NCI-H526 (cell line): ENCODE measurements around the gene DOHH.
A peak's percentile ranks its signal among the peaks of the same experiment; 100 is the strongest.

ENCODE experiments used
- DNase-seq, 2 experiments: peaks; one replicate each; lab custom pipeline; 2025; lab: John Stamatoyannopoulos, UW

DOHH gene

GRCh38 chr19:3500429-3501101, at the start of gene DOHH:
Gene DOHH, minus strand, starts transcription at chr19:3500674. Its CDS starts 3,860 bp downstream, at chr19:3496814.
- peak; percentile 90 to 92 for DNase-seq

DNA sequence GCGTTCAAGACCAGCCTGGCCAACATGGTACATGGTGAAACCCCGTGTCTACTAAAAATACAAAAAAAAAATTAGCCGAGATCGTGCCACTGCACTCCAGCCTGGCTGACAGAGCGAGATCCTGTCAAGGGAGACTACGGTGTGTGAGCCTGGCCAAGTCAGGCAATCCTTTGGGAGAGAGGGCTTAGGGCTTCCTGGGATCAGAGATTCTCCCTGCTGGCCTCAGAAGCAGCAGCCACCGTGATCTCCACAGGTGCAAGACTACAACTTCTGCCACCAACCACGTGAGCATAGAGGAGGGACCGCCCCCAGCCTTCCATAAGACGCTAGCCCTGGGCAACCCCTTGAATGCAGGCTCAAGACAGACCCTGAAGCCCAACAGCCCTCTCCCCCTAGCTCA, 49.3 kb upstream of the DOHH start:
- DNase-seq: no peak

DNA sequence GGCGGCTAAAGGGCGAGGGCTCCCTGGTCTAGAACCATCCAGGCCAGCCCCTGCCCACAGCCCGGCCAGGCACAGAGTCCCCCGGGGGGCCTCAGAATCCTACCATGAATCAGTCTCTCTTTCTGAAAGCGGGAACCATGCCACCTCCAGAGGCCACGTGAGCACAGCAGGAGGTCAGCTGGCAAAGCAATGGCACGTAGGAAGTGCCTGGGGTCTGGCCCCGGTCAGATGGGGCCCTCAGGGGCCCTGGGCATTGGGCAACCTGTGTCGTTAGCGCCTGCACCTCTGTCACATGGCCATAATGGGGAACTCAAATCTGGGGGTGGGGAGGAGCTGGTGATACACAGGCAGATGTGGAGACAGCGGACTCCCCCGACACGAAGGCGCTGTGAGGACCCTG, 48.1 kb upstream of the DOHH start:
- no peak for DNase-seq

GRCh38 chr19:3547767-3548282, 47.4 kb upstream of the DOHH start:
- DNase-seq: no peak

DNA sequence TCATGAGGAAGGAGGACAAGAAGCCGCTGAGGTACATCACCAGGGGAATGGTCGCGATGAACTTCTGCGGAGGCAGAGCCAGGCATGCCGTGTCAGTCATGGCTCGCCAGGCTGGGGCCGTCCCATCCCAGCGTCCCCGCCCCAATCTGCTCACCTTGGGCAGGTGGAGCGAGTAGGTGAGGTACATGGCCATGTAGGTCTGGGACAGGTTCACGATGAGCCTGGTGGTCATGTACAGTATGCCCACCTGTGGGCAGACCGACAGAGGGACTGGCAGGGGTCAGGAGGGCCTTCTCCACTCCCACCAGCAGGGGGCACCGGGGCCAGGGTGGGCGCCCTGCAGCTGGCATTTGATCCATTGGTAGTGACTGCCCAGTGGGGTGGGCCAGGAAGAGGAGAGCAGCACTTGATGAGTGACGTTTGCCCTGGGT, 46.8 kb upstream of the DOHH start:
- no peak for DNase-seq

GRCh38 chr19:3546119-3546518, 45.6 kb upstream of the DOHH start:
- no peak for DNase-seq

- DNase-seq: no peak
These were observed 45.2 kb upstream of the DOHH start for GRCh38 chr19:3545669-3546034.

- peak in 1 of 2 experiments; percentile 58 for DNase-seq
These were observed 44.5 kb upstream of the DOHH start for GRCh38 chr19:3544742-3545668.

GRCh38 chr19:3544058-3544376, 43.5 kb upstream of the DOHH start:
- DNase-seq: no peak

- no peak for DNase-seq
These were observed 42.9 kb upstream of the DOHH start for GRCh38 chr19:3543150-3544057.

DNA sequence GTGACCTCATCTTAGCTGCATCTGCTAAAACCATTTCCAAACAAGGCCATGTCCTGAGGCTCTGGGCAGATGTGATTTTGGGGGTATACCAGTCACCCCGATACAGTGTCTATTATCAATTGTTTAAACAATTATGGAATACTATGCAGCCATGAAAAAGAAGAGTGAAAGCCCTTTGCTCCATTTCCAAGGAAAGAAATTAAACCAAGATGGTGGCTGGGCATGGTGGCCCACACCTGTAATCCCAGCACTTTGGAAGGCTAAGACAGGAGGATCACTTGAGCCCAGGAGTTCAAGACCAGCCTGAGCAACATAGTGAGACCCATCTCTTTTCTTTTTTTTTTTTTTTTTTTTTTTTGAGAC, 39.3 kb upstream of the DOHH start:
- no peak for DNase-seq

DNA sequence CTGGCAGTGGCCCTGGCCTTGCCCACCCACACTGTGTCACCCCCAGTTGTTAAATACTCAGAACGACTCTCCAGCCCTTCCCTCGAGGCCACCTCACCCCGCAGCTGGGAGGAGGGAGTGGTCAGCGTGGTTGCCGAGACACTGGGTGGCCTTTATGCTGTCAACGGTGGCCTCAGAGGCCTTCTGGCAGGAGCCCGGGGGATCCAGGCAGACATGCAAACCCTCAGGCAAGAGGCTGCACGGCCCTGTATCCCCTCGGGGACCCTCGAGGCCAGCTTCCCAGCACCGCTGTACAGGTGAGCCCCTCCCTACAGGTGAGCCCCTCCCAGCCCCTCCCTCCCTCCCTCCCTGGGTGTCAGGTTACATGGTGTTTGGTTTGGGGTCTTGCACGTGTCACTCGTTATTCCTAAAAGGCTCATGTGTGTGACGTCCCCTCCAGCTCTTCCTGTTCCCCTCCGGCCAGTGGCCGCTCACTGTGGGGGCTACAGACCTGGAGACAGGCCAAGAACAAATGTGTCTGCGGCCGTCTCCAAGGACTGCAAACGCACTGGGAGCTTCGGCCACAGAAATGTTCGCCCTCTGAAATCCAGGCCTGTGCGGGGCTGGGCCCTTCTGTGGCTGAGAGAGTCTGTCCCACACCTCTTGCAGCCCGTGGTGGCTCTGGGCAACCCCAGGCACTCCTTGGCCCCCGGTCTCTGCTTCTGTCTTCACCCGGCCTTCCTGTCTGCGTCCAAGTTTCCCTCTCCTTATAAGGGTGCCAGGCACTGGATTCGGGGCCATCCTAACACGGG, 38.7 kb upstream of the DOHH start, which contains the start of gene TEKTIP1:
Gene TEKTIP1 (plus strand): TSS at position 210 of the 791 bp plus-strand sequence. CDS start 4 bp downstream, at position 214.
- no peak for DNase-seq

DNA sequence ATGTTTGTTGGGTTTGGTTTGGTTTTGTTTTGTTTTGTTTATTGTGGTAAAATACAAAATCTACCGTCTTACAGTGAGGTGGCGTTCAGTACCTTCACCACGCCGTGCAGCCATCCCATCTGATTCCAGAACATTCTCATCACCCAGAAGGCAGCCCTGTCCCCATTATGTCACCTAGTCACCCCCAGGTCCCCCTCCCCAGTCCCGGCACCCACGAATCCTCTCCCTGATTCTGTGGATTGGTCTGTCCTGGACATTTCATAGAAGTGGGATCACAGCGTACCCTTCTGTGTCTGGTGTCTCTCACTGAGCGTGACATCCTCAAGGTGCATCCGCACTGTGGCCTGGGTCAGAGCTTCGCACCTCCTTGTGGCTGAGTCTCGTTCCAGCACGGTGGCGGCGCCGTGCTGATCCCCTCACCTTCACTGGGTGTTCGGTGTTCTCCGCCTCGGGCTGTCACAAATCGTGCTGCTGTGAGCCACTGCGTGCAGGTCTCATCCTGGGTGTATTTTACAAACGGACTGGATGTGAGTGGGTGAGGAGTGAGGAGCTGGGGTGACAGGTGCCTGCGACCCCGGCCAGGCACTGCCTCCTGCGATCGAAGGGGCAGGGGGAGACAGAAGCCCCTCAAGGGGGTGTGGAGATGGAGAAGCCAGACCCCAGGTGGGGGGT, 37.9 kb upstream of the DOHH start:
- no peak for DNase-seq

DNA sequence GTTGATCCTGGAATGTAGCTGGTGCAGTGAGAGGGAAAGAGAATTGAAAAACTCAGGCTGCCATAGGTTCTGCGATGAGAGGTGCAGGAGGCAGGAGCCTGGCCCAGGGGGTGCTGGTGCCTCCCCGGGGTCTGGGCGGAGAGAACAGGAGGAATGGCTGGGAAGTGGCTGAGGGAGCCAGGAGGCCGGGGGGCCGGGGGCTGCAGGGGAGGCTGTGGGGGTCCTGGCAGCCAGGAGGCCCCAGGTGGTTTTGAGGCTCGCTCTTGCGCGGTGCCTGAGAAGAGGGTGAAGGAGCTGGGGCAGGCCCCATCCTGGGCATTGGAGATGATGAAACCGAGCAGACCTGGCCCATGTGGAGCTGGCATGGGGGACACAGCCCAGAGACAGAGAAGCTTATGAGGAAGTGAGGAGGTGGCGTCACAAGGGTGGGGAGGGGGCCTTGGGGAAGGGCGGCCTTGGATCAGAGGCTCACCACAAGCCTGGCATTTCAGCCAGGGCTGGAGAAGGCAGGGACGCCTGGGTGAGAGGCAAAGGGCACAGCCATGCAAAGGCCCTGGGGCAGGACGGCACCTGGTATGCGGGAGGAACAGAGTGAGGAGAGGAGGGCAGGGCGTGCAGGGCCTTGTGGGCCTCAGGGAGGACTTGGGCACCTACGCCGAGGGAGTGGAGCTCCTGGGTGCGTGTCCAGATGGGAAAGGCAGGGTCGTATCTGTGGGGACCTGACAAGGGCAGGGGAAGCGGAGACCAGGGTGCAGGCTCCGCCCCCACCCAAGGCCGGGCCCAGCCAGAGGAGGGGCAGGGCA, 37.2 kb upstream of the DOHH start:
- no peak for DNase-seq

DNA sequence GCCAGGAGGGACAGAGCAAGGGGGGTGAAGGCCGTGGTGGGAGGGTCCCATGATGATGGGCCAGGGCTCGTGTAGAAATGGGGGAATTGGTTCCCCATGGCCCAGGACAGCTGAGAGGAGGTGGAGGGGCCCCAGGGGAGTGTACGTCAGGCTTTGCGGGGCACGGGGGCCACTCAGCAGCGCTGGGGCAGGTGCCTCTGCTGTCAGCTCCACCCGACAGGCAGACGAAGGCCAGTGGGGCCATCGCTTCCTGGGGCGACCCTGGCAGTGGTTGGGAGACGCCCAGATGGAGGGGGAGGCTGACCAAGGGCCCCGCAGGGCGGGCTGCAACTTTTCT, 36.6 kb upstream of the DOHH start:
- no peak for DNase-seq

DNA sequence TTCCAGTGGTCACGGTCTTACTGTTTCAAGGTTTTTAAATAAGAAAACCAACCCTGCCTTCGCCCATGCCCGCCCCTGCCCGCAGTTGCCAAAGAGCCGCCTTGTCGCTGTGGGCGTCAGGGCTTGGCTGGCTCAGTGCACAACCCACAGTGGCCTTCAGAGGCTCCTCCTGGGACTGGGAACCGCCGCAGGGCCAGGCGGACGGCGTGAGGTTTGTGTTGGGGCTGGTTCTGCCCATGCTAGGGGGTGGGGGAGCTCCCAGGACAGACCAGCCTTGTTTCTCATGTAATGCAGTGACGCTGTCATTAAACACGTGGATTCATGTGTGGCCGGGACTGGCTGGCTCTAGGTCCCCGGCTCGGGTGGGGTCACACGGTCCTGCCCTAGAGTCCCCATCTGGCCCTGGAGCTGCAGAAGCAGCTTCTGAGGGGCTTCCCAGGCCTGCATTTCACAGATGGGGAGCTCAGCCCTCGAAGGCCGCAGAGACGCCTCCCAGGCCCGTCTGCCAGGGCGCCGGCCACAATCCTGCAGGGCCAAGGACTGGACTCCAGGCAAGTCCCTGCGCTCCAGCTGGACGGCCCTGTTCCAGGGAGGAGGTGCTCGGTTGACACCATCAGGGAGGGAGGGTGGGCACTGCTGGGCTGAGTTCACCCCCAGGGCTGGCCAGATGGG, 36.1 kb upstream of the DOHH start:
- no peak for DNase-seq

DNA sequence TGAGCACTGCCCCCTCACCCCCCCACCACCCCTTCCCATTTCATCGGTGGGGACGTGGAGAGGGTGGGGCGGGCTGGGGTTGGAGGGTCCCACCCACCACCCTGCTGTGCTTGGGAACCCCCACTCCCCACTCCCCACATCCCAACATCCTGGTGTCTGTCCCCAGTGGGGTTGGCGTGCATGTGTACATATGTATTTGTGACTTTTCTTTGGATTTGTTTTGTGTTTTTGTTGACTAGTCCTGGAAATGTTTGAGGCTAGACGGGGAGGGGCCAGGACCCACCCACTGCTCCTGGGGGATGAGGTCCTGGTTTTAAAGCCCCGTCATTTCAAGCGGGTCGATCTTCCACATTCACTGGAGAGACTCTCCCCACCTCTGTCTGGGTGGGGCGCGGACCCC, 35.5 kb upstream of the DOHH start:
- no peak for DNase-seq

DNA sequence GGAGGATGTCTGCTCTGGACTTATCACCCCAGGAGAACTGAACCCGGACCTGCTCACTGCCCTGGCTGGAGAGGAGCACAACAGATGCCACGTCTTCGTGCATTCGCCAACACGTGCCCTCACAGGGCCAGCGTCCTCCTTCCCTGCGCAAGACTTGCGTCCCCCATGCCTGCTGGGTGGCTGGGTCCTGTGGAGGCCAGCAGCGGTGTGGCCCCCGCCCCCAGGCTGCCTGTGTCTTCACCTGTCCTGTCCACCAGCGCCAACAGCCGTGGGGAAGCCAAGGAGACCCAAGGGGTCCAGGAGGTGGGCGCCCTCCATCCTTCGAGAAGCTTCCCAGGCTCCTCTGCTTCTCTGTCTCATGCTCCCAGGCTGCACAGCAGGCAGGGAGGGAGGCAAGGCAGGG, 35.1 kb upstream of the DOHH start:
- no peak for DNase-seq

- DNase-seq: no peak
These were observed 34.7 kb upstream of the DOHH start for GRCh38 chr19:3535235-3535535.
